SK-MEL-5 (cell line): Measurements from ENCODE around the gene VPS11. TPM values are rescaled to one million over a fixed set of nuclear protein-coding genes. Genes with fewer than 3 reads are reported as not detected.
A peak's percentile ranks its signal among the peaks of the same experiment; 100 is the strongest.

Experiments
- DNase-seq: peaks from one replicate; pipeline ENCODE4 v3.0.0-alpha.2; 2016; ENCODE audit warnings: low read depth, low spot score
- in situ Hi-C: cut with HindIII; loops from 2 replicates; pipeline ENCODE4 v1.10.0; 2016; ENCODE audit warnings: low sequenced_read_pairs, high pct_unique_total_duplicates, low pct_unique_long_range_greater_than_20kb
- total RNA-seq: library from RNA; depleted of rRNA; stranded (reverse); fragments of >200 nt; shearing (Covaris generic); gene quantifications from 2 replicates; pipeline ENCODE4 v1.2.3, GENCODE V29; 2014

The VPS11 gene
- total RNA-seq, 1 experiment from 2014 or later = 43.7 TPM

DNA sequence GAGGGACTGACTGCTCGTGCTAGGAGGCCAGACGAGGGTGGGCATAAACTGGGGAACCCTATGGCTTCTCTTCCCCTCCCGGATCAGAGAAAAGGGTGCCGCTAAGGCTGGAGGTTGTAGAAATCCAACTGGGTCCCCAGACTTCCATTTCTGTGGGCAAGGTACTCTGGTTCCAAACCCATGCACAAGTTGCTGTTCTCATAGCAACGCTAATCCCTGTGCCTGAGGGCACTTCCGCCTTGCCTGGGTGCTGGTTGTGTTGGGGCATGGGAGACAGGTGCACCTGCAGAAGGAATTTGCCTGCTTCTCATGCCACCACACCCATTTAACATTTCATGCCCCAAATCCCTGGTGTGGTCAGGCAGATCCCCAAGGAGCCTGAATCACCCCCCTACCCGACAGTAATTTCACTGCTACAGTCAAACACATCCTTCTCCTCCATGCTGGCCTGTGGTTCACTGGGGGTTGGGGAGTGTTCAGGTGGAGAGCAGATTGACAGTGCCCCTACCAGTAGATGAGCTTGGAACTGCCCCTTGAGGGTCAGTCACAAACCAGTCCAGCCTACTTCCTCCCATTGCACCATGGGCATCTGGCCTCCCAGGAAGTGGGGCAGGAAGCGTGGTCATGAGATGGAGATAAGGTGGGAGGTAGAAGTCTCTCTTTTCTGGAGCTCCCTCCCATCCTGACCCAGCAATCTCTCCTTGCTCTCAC is 40.7 kb downstream of the VPS11 start:
- peak; percentile 22 for DNase-seq
- in situ Hi-C loops = no loop called here

DNA sequence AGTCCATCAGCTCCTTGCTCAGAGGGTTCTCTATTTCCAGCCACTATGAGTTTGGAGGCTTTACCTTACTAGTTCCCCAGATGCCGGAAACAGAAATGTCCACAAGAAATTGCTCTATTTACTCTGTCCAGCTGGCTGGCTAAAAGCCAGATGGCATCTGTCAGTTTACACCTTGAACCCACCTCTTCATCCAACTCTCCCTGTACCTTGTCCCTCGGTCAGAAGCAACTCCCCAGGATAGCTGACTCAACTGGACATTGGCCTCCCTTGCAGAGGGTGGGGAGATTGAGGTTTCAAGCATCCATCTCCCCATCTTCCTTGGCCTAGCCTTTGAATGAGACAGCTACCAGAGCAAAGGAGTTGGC is 41.2 kb downstream of the VPS11 start:
- DNase-seq = no peak
- in situ Hi-C loops = no loop called here

DNA sequence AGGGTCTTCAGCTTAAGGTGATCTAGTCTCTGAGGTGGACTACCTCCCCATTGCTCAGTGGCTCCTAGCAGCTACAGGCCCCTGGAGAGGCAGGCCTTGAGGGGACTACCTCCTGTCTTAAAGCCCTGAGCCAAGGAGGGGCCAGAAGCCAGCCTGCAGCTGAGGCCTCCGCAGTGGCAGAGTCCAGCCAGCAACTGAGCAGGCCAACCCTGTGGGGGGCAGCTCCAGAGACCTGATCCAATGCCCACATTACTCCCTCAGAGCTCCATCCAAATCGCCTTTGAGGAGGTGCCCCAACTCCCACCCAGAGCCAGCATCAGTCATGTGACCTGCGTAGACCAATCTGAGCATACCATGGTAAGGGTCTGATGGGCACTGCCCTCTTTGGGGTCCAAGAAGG is 42.2 kb downstream of the VPS11 start:
- in situ Hi-C loops = no loop called here
- DNase-seq = no peak

DNA sequence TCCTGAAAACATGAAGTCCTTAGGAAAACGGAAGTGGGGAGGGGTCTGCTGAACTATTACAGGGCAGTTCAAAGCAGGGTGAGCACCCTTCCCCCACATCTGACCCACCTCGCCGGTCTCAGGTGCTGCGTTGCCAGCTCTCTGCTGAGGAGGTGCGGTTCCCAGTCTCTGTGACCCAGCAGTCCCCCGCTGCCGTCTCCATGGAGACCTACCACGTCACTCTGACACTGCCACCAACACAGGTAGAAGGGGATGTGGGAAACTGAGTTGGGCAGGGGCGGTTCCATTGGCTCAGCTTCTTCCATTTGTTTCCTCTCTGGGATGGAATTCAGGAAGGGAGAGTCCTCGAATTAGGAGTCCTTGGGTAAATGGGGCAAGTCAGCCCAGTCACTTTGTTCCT is 42.8 kb downstream of the VPS11 start:
- in situ Hi-C loops = no loop called here
- no peak for DNase-seq

DNA sequence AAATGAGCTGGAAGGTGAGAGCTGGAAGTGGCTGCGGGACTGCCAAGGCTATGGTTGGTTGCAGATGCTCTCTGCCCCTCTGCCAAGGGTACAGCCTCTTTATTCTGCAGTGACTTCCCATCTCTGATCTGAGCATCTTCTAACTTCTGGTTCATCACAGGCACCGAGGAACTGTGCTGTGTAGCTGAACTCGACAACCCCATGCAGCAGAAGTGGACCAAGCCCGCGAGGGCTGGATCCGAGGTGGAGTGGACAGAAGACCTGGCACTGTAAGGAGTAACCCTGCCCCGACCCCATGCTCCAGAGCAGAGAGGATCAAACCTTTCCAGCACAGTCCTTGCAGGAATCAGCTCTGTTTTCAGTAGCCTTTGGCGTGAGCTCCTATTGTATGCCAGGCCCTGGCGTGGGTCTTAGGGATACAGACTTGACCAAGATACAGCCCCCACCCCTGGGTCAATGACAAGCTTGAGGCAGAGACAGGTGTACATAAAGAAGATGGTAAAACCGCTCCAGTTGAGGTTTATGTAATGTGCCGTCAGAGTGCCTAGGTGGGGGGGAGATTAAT is 43.8 kb downstream of the VPS11 start:
- in situ Hi-C loops = no loop called here
- DNase-seq = no peak

DNA sequence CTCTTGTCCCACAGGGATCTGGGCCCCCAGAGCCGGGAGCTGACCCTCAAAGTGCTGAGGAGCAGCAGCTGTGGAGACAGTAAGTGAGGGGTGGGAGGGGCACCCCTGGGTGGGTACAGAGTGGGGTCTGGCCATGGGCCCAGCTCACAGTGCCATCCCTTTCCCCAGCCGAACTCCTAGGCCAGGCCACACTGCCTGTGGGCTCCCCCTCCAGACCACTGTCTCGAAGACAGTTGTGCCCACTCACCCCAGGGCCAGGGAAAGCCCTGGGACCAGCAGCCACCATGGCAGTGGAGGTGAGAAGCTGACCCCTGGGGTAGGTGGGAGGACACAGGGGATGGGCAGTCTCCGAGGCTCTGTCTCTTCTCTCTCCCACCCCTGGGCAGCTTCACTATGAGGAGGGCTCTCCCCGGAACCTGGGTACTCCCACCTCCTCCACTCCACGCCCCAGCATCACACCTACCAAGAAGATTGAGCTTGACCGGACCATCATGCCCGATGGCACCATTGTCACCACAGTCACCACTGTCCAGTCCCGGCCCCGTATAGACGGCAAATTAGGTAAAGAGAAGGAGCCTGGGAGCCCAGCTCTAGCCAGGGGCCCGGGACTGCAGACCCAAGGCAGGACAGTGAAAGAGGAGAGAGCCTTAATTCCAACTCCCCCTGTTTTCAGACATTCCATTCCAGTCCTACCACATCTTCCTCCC is 44.8 kb downstream of the VPS11 start:
- in situ Hi-C loops = no loop called here
- no peak for DNase-seq

DNA sequence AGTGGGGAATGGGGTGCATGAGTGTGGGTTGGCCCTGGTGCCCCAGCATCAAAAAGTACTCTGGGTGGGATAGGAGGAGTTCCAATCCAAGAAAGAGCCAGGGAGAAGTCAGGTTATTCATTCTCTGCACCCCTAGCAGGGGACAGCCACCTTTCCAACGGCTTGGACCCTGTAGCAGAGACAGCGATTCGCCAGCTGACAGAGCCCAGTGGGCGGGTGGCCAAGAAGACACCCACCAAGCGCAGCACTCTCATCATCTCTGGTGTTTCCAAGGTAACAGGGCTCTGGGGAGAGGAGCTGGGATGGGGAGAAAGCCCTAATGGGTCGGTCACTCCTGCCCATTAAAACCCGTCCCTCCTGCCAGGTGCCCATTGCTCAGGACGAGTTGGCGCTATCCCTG is 46.1 kb downstream of the VPS11 start:
- in situ Hi-C loops = no loop called here
- DNase-seq = no peak

DNA sequence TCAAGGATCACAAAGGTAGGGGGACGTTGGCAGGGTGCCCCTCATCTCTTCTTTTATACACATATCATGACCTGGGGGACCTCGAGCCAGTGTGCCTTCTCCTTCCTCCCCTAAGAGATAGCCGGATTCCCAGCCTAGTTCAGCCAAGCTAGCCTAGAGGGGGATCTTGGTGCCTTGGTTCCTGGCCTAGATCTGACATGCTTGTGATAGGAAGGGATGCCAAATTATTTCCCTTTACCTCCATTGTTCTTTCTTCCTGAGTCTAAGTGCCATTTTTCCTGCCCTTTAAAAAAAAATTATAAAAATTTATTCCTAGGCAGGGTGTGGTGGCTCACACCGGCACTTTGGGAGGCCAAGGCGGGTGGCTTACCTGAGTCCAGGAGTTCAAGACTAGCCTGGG is 46.7 kb downstream of the VPS11 start:
- DNase-seq = no peak
- in situ Hi-C loops = no loop called here

DNA sequence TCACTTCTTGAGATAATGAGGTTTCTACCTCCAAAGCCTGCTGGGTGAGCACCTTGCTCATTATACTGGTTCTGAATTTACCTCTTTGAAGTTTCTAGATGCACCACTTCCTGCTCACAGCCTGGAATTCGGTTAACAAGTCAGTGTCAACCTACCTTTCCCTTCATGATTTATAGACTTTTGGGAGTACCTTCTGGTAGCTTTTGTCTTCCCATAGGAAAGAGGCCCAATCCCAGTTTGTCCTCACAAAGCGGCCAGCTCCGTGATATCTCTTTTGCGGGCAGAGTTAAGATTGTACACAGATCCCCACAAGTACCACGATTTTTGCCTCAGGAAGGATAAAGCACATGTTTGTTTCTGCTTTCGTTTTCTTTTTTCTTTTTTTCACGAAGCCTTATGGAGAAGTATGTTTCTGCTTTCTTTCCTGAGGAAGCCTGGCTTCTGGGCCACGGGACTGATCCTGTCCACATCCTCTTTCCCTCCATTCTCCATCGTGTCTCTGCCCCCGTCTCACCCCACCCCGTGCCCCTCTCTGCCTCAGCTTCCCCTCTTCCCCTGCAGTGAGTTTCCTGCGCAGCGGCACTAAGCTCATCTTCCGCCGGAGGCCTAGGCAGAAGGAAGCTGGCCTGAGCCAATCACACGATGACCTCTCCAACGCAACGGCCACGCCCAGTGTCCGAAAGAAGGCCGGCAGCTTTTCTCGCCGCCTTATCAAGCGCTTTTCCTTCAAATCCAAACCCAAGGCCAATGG is 48.0 kb downstream of the VPS11 start:
- DNase-seq = no peak
- in situ Hi-C loops = no loop called here

DNA sequence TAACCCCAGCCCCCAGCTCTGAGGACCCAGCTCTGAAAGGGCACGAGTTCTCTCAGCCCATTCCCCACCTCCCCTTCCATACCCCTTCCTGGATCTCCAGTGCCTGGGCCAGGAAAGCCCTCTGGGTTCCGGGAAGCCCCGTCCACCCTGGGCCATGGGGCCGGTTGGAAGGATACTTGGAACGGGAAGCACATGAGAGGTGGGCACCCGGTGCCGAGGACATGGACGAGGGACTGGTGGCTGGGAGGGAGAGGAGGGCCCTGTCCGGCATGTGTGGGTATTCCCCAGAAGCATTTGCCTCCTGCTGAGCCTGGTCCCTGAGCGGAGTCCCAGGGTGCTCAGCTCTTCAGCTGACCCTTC is 48.6 kb downstream of the VPS11 start:
- in situ Hi-C loops = no loop called here
- DNase-seq = no peak

DNA sequence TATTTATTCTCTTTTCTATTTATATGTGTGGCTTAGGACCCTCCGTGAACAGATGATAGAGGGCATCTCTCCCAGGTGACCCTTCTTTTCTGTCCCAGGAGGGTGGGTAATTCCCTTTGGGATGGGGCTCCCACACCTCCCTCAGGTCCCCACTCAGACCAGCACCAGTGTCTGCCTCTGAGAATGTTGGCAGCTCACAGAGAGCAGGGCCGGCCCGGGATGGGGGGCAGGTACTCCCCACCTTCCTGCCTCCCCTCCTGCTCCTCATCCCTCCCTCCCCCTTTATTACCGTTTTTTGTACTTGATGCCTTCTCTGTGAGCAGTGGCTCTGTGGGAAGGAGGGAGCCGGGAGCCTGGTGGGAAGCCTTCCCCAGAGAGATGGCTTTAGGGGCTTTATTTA is 49.0 kb downstream of the VPS11 start:
- DNase-seq = no peak
- in situ Hi-C loops = no loop called here

DNA sequence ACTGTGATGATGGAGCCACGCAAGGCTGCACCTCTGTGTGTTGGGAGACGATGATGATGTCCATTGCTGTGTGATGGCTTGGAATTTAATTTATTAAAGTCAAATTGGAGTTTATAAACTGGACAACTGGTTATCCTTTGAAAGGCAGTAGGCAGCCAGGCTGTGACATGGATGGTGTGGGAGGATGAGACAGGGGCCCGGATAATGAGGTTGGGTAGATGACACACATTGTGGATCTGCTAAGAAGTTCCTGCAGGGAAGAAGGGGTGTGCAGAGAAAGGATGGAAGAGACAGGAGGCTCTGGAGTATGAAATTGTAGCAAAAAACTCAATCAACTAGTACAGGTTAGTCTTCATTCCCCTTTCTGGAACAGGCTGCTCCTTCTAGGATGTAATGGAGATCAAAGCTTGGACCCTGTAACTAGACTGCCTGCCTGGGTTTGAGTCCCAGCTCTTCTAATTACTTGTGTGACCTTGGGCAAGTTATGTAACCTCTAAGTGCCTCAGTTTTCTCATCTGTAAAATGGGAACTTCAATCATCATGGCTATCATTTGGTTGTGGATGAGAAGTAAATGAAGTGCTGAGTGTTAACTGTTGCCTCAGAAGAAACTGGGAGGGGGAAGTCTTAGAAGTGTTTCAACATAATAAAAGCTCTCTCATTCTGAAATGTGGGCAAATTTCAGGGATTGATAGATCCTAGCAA is 49.5 kb downstream of the VPS11 start:
- in situ Hi-C loops = no loop called here

DNA sequence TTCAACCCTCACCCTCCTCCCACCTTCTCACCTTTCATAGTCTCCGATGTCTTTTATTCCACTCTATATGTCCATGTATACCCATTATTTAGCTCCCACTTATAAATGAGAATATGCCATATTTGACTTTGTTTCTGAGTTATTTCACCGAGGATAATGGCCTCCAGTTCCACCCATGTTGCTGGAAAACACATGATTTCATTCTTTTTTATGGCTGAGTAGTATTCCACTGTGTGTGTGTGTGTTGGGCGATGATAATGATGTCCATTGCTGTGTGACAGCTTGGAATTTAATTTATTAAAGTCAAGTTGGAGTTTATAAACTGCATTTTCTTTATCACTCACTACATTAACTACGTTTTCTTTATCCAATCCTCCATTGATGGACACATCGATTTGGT is 50.6 kb downstream of the VPS11 start:
- no peak for DNase-seq
- in situ Hi-C loops = no loop called here

More for the DNA sequence above, 49.5 kb downstream of the VPS11 start:
- DNase-seq = no peak

DNA sequence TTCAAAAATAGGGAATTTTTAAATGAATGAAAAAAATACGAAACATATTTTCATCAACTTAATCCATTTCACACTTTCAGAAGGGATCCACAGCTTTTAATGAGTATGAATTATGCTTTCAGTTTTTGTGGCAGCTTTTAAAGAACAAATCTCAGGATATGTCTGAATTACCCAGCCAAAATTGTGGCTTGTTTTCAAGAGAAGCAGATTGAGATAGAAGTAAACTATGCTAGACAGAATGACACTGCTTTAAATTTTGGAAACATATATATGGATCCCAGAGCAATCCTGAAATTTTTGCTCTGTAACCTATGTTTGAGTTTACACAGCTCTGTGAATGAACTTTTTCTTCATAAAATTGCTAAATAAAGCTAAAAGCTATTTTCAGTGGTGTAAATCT is 51.3 kb downstream of the VPS11 start:
- DNase-seq = no peak
- in situ Hi-C loops = no loop called here

DNA sequence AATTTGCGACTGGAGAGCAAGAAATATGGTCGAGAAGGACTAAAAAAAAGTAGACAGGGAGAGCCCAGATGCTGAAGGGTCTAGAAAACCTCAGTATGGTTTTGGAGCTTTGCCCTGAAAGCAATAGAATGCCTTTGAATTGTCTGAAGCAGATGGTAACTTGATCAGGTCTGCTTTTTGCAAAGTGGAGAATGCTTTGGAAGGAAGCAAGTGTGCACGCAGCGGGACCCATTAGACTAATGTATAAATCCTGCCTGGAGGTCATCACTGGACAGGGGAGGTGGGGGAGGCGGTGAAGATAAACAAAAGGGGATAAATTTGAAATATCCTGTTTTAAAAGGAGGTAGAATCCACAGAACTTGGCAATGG is 53.0 kb downstream of the VPS11 start:
- in situ Hi-C loops = no loop called here
- DNase-seq = no peak

DNA sequence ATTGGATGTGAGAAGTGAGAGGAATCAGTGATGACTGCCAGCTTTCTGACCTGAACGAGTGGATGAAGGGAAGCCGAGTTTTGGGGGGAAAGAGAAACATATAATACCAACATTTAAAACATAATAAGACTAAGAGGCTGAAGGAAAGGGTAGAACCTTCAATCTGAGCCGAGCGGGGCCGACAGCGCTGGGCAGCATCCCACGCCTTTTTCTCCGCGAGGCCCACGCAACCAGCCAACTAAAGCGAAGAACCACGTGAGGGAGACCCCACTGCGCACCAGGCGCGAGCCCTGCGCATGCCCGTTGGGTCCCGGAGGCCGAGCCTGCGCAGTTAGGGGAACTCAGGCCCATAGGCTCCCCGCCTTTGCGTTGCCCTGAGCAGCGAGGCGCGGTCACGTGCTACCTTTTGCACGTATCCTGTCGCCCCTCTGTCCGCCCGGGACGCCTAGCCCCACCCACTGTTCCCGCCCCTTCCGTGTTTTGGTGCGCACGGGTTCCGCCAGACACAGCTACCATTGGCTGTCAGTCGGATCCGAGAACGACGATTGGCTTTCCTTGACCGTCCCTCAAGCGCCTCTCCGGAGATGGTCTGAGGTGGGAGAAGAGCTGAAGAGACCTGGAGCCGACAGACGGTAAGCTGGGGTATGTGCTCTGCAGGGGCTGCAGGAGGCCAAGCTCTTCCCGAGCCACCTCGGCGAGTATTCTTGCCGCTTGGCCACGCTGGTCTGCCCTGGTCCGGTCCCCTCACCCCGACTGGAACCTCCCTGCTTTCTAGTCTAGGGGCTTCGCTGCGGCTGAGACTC is 53.6 kb downstream of the VPS11 start, which contains the start of gene HINFP:
TSS of gene HINFP (plus strand) at position 573 of the 803 bp plus-strand sequence. CDS start 5,365 bp downstream, outside the sequence.
- in situ Hi-C loops = no loop called here
- peak; percentile 97 for DNase-seq

DNA sequence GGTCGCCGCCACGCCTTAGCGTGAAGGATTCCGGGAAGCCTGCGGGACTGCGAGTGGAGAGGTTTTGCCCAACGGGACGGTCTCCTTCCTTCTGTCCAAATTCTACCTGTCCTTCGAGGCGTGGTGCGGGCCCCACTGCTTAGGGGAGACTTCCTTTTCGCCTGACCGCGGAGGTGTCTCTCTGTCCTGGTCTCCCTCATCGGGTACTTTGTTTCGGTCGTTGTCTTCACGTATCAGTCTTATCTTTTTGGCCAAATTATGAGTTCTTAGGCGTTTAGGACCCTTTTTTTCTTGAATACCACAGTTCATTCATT is 54.1 kb downstream of the VPS11 start:
- in situ Hi-C loops = no loop called here
- DNase-seq = no peak
